ENCODE measurements around the gene QTRT2.

The QTRT2 gene

GRCh38 chr3:114056130-114057010, at the start of gene QTRT2, which contains the start of gene CCDC191:
TSS of gene QTRT2 (plus strand) at chr3:114056737. CDS start at chr3:114065258, 8,521 bp downstream.
TSS of gene CCDC191 (minus strand) at chr3:114056526. CDS start at chr3:114056466, 60 bp downstream.
- peak; percentile 99 for DNase-seq
- peak within 1 kb of the TSS; percentile 79 for H3K27ac ChIP-seq

GRCh38 chr3:114011059-114011797, 45.3 kb upstream of the QTRT2 start:
- no peak for DNase-seq
- H3K27ac ChIP-seq, result no peak overlapping the region
- no peak overlapping the region for H3K4me3 ChIP-seq (ENCODE audit: low read depth, low read length)
- no peaks in the 10 kb centered on the region for H3K27me3 ChIP-seq (ENCODE audit: insufficient read depth, low read depth, severe bottlenecking)
- no peaks in the 10 kb centered on the region for H3K9me3 ChIP-seq (ENCODE audit: severe bottlenecking)
- TF ChIP-seq CTCF (IDR thresholded peaks at IDR 0.05; ENCODE audit: low read depth, low read length), result no peak
- no peaks in the 10 kb centered on the region for H3K36me3 ChIP-seq

More at GRCh38 chr3:114056130-114057010, at the start of gene QTRT2, which contains the start of gene CCDC191:
- H3K9me3 ChIP-seq (ENCODE audit: severe bottlenecking), result no peaks in the 10 kb centered on the region
- H3K27me3 ChIP-seq (ENCODE audit: insufficient read depth, low read depth, severe bottlenecking), result no peaks in the 10 kb centered on the region
- peaks cover 2% of the 10 kb centered on the region for H3K36me3 ChIP-seq
- no peak for TF ChIP-seq CTCF (IDR thresholded peaks at IDR 0.05; ENCODE audit: low read depth, low read length)
- peak within 1 kb of the TSS; percentile 80 for H3K4me3 ChIP-seq (ENCODE audit: low read depth, low read length)

GRCh38 chr3:114014211-114014610, 42.3 kb upstream of the QTRT2 start:
- Histone ChIP-seq H3K27me3 (ENCODE audit: insufficient read depth, low read depth, severe bottlenecking) (no peaks in the 10 kb centered on the region), H3K36me3 (no peaks in the 10 kb centered on the region), H3K4me3 (ENCODE audit: low read depth, low read length) (no peak overlapping the region), H3K9me3 (ENCODE audit: severe bottlenecking) (no peaks in the 10 kb centered on the region), H3K27ac (no peak overlapping the region)
- no peak for TF ChIP-seq CTCF (IDR thresholded peaks at IDR 0.05; ENCODE audit: low read depth, low read length)
- no peak for DNase-seq

- no peak overlapping the region for H3K27ac ChIP-seq
- H3K27me3 ChIP-seq (ENCODE audit: insufficient read depth, low read depth, severe bottlenecking), result no peaks in the 10 kb centered on the region
Measured at GRCh38 chr3:114019486-114019885, 37.1 kb upstream of the QTRT2 start.

GRCh38 chr3:114020907-114021306, 35.6 kb upstream of the QTRT2 start:
- TF ChIP-seq CTCF (IDR thresholded peaks at IDR 0.05; ENCODE audit: low read depth, low read length), result no peak
- H3K4me3 ChIP-seq (ENCODE audit: low read depth, low read length), result no peak overlapping the region
- DNase-seq, result no peak

More at GRCh38 chr3:114019486-114019885, 37.1 kb upstream of the QTRT2 start:
- no peaks in the 10 kb centered on the region for H3K9me3 ChIP-seq (ENCODE audit: severe bottlenecking)
- no peak overlapping the region for H3K4me3 ChIP-seq (ENCODE audit: low read depth, low read length)
- no peak for DNase-seq
- H3K36me3 ChIP-seq, result no peaks in the 10 kb centered on the region
- TF ChIP-seq CTCF (IDR thresholded peaks at IDR 0.05; ENCODE audit: low read depth, low read length), result no peak

More at GRCh38 chr3:114020907-114021306, 35.6 kb upstream of the QTRT2 start:
- H3K27me3 ChIP-seq (ENCODE audit: insufficient read depth, low read depth, severe bottlenecking), result no peaks in the 10 kb centered on the region
- no peak overlapping the region for H3K27ac ChIP-seq
- no peaks in the 10 kb centered on the region for H3K9me3 ChIP-seq (ENCODE audit: severe bottlenecking)
- no peaks in the 10 kb centered on the region for H3K36me3 ChIP-seq
